Activated CD4-positive, alpha-beta T cell treated with anti-CD3 and anti-CD28 coated beads for 24 hours (primary cell): ENCODE results near the gene CACNG7.
A peak's percentile ranks its signal among the peaks of the same experiment; 100 is the strongest.

Experiments
- DNase-seq, 2 donors: peaks; one replicate each; pipeline ENCODE4 v3.0.0-alpha.2; 2020; ENCODE audit warnings: low read depth in 2 of 2

CACNG7 gene

DNA sequence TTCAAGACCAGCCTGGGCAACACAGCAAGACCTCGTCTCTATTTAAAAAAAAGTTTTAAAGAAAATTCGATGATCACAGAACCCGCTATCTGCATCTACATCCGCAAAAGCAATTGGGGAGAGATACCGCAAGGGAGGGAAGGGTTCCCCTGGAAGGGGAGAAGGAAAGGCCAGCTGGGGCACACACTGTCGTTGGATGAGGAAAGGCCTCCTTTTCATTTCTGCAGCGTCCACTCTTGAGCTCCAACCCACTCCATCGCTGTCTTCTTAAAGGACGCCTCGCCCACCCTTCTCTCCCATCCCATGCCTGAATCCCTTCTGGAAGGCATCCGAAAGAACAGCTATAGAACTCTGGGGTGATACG is 30.3 kb upstream of the CACNG7 start:
- DNase-seq = no peak

DNA sequence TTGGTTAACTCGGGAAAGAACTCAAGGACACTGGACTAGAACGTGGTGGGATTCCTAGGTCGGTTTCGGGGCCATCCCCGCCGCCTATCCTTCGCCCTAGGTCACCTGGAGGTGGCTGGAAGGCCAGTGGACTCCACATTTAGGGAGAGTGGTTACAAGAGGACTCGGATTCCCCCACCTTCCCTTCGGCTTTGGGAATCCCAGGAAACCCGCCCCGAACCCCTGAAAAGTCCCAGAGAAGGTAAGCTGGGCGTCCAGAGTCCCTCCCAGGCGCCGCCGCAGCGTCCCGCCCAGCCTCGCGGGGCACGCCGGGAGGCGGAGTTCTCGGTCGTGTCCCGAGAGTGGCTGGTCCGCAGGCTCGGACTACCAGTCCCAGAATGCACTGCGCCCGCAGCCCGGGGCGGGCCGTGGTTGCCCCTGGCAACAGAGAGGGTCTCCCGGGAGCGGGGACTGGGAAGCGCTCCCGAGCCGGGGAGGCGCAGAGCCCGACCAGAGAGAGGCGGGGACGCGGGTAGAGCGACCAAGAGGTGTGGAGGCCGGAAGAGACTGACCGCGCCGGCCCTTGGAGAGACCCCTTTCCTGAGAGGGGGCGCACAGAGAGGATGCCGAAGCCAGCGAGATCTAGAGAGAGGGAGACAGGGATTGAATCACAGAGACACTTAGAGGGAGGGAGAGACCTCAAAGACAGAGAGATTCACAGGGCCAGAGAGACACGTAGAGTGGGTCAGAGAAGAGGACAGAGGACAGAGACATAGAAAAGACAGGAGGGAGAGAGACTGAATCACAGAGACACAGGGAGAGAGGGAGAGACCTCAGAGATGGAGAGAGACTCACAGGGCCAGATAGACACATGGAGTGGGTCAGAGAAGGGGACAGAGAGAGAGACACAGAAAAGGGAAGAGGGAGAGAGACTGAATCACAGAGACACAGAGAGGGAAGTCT is 29.7 kb upstream of the CACNG7 start:
- peak; percentile 70 to 79 for DNase-seq

GRCh38 chr19:53880711-53881481 is 28.2 kb upstream of the CACNG7 start:
- no peak for DNase-seq

DNA sequence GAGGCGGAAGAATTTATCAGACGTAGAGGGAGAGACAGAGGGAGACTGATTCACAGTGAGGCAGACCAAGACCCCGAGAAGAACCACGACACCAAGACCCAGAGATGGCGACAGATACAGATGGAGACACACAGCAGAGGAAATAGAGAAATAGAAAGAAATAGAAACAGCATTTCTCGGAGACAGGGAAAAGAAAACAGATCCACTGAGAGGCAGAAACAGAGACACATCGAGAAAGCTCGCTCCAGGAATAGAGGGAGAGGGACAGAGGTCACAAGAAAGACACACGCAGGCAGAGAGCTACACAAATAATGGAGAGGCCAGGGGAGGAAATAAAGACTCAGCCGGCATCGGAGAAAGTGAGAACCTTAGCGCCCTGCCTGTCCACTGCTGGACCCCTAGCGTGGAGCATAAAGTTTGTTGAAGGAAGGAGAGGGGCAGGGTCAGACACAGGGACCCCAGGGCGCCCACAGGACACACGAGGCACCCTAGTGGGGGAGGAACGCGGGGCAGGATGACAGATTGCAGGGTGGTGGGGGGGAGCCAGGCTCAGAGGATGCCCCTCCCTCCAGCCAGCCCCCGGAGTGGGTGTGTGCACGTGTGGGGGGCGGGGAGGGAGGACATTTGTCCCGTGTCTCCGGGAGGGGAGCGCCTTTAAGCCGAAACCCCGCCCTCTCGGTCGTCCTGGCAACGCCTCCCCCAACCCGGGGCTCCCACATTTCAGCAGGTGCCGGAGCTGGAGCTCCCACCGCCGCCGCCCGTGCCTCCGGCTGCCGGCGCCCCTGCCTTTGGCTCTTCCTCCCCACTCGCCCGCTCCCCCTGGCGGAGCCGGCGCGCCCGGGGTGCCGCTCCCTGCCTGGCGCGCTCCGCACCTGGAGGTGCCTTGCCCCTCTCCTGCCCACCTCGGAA is 27.3 kb upstream of the CACNG7 start, which contains the start of gene PRKCG:
Gene PRKCG, plus strand, starts transcription at position 716 of the 909 bp plus-strand sequence. CDS start 298 bp downstream, outside the sequence.
- no peak for DNase-seq

DNA sequence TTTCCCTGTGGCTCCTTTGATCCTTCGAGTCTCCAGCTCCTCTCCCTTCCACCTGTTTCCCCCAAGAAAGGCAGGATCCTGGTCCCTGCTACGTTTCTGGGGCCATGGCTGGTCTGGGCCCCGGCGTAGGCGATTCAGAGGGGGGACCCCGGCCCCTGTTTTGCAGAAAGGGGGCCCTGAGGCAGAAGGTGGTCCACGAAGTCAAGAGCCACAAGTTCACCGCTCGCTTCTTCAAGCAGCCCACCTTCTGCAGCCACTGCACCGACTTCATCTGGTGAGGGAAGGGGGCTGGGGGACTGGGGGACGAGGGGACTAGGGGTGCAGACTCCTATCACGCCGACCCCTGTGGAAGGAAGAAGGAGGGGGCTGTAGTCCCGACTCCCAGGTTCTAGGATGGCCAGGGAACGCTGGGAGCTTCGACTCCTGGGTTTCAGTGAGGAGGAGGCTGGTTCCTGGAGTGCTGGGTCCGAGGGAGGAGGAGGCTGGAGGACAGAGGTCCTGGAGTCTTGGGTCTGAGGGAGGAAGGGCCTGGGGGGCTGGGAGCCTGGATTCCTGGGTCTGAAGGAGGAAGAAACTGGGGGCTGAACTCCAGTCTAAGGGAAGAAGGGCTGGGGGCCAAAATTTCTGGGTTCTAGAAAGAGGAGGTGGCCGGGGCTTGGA is 26.6 kb upstream of the CACNG7 start:
- DNase-seq = no peak

DNA sequence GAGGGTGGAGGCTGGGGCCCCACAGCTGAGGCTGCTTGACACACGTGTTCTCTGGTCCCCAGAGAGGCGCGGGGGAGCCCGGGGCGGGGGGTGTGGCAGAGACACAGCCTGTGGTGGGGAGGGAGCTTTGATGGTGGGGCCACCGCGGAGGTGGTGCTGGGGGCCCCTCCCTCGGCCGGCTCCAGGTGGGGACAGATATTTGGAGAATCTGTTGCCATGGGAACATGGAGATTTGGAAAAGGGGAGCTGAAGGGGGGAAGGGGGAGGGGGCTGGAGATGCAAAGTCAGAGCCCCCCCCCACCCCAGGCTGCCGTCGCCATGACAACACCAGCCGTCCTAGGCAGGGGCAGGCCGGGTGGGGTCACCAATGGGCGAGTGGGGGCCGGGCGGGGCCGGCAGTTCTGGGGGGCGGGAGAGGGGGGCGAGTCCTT is 25.8 kb upstream of the CACNG7 start:
- DNase-seq = no peak

DNA sequence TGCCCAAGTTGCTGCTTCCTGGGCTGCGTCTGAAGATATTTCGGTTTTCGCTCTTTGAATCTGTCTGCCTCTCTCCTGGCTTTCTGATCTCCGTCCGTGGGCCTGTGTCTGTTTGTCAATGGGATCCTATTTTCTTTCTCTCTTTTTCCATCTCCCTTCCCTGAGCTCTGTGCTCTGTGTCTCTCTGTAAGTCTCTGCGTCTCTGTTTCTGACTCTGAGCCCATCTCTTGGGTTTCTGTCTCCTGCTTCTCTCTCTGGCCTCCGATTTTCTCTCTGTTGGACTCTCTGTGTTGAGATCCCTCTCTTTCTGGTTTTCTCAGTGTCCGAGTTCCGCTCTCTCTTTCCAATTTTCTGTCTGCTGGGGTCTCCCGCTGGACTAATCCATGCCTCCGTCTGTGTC is 25.3 kb upstream of the CACNG7 start:
- no peak for DNase-seq

- no peak for DNase-seq
These were observed 24.8 kb upstream of the CACNG7 start for GRCh38 chr19:53884256-53884655.

GRCh38 chr19:53885036-53885435 is 24.0 kb upstream of the CACNG7 start:
- no peak for DNase-seq

DNA sequence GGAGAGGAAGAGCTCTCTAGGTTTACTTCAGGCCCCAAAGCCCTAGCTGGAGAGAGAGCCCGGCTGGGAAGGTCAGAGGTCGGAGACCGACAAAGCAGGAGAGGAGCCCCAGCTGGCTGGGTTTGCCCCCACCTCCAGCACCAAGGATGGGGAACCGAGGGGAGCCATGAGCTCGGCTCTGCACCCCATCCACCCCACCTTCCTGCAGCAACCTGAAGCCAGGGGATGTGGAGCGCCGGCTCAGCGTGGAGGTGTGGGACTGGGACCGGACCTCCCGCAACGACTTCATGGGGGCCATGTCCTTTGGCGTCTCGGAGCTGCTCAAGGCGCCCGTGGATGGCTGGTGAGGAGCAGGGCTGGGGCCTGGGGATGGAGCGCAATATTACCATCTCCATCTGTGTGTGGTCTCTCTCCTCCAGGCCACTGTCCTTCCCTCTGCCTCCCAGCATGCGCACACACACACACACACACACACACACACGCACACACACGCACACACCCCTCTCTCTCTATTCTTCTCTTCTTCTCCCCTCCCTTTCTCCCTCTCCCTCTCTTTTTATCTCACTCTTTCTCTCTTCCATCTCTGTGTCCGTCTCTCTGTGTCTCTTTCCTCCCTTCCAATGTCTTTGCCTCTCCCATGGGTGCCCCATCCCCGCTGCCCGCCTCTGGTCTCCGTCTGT is 16.6 kb upstream of the CACNG7 start:
- no peak for DNase-seq

GRCh38 chr19:53892981-53893325 is 16.1 kb upstream of the CACNG7 start:
- DNase-seq = no peak

GRCh38 chr19:53894707-53895106 is 14.4 kb upstream of the CACNG7 start:
- no peak for DNase-seq

GRCh38 chr19:53896682-53897081 is 12.4 kb upstream of the CACNG7 start:
- DNase-seq = no peak

DNA sequence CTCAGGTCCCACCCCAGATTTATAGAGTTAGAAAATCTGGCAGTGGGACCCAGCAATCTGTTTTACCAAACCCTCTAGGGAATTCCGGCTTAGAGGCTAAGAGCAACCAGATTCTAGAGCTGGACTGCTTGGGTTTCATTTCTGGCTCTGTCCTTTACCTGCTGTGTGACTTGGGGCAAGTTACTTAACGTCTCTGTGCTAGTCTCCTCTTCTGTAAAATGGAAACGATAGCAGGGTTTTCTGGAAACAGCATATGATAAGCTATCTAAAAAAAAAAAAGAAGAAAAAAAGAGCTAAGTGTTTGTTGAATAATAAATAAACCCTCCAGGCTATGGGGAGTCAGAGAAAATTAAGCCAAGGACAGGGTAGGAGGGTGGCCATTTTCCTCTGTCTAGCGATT is 11.6 kb upstream of the CACNG7 start:
- DNase-seq = no peak

DNA sequence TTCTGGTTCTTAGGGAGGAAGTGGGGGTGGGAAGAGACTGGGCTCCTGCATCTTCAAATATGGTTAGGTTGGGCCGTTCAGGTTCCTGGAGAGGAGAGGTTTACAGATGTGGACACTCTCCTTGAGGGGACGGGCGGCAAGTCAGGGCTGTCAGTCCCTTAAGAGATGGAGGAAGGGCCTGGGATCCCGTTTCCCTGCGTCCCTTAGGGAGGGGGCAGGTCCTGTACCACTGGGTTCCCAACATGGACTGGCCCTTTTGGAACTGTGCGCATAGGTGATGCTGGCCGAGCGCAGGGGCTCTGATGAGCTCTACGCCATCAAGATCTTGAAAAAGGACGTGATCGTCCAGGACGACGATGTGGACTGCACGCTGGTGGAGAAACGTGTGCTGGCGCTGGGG is 10.9 kb upstream of the CACNG7 start:
- no peak for DNase-seq

DNA sequence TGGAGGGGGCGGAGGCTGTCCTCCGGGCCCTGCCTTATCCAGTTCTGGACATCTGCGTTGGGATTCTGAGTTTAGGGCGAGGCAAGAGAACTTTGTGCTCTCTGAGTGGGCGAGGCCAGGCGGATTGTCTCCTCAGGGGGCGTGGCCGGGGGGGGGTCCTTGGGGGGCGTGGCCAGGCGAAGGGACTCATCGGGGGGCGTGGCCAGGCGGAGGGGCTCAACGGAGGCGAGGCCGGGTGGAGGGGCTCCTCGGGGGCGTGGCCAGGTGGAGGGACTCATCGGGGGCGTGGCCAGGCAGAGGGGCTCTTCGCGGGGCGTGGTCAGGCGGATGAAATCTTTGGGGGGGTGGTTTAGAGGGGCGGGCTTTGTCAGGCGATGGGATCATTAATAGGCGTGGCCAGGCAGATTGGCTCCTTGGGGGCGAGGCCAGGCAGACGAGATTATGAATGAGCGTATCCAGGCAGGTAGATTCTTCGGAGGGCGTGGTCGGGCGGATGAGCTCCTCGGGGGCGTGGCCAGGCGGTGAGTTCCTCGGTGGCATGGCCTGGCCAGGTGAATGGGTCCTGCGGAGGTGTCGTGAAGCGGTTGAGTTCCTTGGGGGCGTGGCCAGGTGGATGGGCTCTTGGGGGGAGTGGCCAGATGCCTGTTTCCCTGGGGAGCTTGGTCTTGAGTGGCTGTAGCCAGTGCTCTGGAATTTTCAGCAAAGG is 10.3 kb upstream of the CACNG7 start:
- no peak for DNase-seq

GRCh38 chr19:53900191-53900860 is 8.8 kb upstream of the CACNG7 start:
- no peak for DNase-seq

GRCh38 chr19:53903055-53903680 is 5.9 kb upstream of the CACNG7 start:
- DNase-seq = no peak

- no peak for DNase-seq
These were observed 4.2 kb upstream of the CACNG7 start for GRCh38 chr19:53904909-53905308.
